T-cell (primary cell): ENCODE results near the gene DFFB. TPM values are rescaled to one million over a fixed set of nuclear protein-coding genes. Genes with fewer than 3 reads are reported as not detected.

Source experiments
- ATAC-seq, 4 experiments: fragments of 200-7000 bp in 3 of 4; fragments of 150-1000 bp in 1 of 4; cut with Tn5 transposase; replicated peaks in 1 of 4; 1 replicate in 3 of 4; 2 replicates in 1 of 4; pipeline ENCODE4 v1.10.0; 2021; ENCODE audit warnings: moderate library complexity in 3 of 4, mild to moderate bottlenecking in 2 of 4, moderate number of reproducible peaks in 1 of 4
- CTCF ChIA-PET, 2 donors: fragments of 300-600 bp; sonication (Branson Sonifier 250); formaldehyde crosslinking; loops; one replicate each; lab custom pipeline; 2022; ENCODE audit warnings: antibody characterized with exemption in 2 of 2; lab: Charles Lee
- POLR2A ChIA-PET, 2 donors: fragments of 300-600 bp; sonication (Branson Sonifier 250); formaldehyde crosslinking; loops; one replicate each; lab custom pipeline; 2022; ENCODE audit warnings: antibody characterized with exemption in 2 of 2; lab: Charles Lee
- DNase-seq, 35 experiments: peaks; one replicate each; pipeline versions ENCODE4 v3.0.0 to v3.0.0-alpha.2; 2013 to 2023
- H3K27ac ChIP-seq: one replicate; pipeline ENCODE4 v1.5.1; 2013; ENCODE audit warnings: low read length
- H3K27me3 ChIP-seq, 2 experiments: replicated peaks in 1 of 2; 1 replicate in 1 of 2; 2 replicates in 1 of 2; pipeline versions ENCODE4 v1.6.1 to v1.7.0; 2013; ENCODE audit warnings: low read length in 1 of 2, mixed read lengths in 1 of 2; ENCODE audit not compliant: control insufficient read depth in 2 of 2, insufficient read depth in 2 of 2; ENCODE audit errors: extremely low read depth in 1 of 2
- H3K36me3 ChIP-seq, 2 donors: 1 replicate in 1 of 2; 2 replicates in 1 of 2; pipeline versions ENCODE4 v1.6.1 to v1.7.0; 2013; ENCODE audit warnings: low read length in 1 of 2; ENCODE audit not compliant: control insufficient read depth in 2 of 2, insufficient read depth in 1 of 2; ENCODE audit errors: extremely low read depth in 1 of 2
- H3K4me1 ChIP-seq, 2 experiments: 1 replicate in 1 of 2; 2 replicates in 1 of 2; pipeline versions ENCODE4 v1.6.1 to v1.7.0; 2013; ENCODE audit warnings: low read length in 2 of 2, mixed read lengths in 1 of 2; ENCODE audit not compliant: insufficient read depth in 2 of 2, control insufficient read depth in 1 of 2; ENCODE audit errors: extremely low read depth in 1 of 2
- H3K4me3 ChIP-seq, 2 donors: 1 replicate in 1 of 2; 2 replicates in 1 of 2; pipeline versions ENCODE4 v1.5.1 to v1.7.0; 2013; ENCODE audit warnings: mild to moderate bottlenecking in 2 of 2, low read length in 1 of 2, moderate library complexity in 1 of 2; ENCODE audit not compliant: control insufficient read depth in 1 of 2; ENCODE audit errors: extremely low read depth in 1 of 2
- H3K9me3 ChIP-seq: 2 replicates; pipeline ENCODE4 v1.7.0; 2013
- H3K27ac Mint-ChIP-seq, 2 donors: one replicate each; pipeline ENCODE4 v1.8.0; 2020 to 2021; ENCODE audit warnings: mild to moderate bottlenecking in 2 of 2, mixed read lengths in 2 of 2
- H3K27me3 Mint-ChIP-seq, 2 donors: one replicate each; pipeline ENCODE4 v1.8.0; 2021 to 2022; ENCODE audit warnings: mixed read lengths in 2 of 2
- H3K36me3 Mint-ChIP-seq: one replicate; pipeline ENCODE4 v1.8.0; 2021; ENCODE audit warnings: mixed read lengths
- H3K4me1 Mint-ChIP-seq, 3 donors: one replicate each; pipeline ENCODE4 v1.8.0; 2020 to 2022; ENCODE audit warnings: mixed read lengths in 3 of 3, mild to moderate bottlenecking in 1 of 3
- H3K4me3 Mint-ChIP-seq, 3 donors: one replicate each; pipeline ENCODE4 v1.8.0; 2020 to 2022; ENCODE audit warnings: mild to moderate bottlenecking in 3 of 3, mixed read lengths in 3 of 3, moderate library complexity in 3 of 3
- H3K9me3 Mint-ChIP-seq, 3 donors: one replicate each; pipeline ENCODE4 v1.8.0; 2020 to 2022; ENCODE audit warnings: mixed read lengths in 3 of 3
- WGBS: methylation state at CpG from one replicate; pipeline ENCODE4 v1.1.5; 2013; ENCODE audit warnings: missing lambda C conversion rate; ENCODE audit not compliant: insufficient coverage; 5-methylcytosine and 5-hydroxymethylcytosine counted together
- total RNA-seq, 35 experiments: library from RNA in 6 of 35; stranded (reverse) in 6 of 35; fragments of 120-200 nt in 1 of 35; gene quantifications; one replicate each; pipeline versions ENCODE4 v1.2.1 to v1.2.4 and lab custom pipeline; 2013 to 2026

The DFFB gene
- total RNA-seq, 5 donors from 2014 or later (not counting 1 experiment from before 2014, with no cell fraction given): 14.9 to 24.1 (median 18.5) TPM

DNA sequence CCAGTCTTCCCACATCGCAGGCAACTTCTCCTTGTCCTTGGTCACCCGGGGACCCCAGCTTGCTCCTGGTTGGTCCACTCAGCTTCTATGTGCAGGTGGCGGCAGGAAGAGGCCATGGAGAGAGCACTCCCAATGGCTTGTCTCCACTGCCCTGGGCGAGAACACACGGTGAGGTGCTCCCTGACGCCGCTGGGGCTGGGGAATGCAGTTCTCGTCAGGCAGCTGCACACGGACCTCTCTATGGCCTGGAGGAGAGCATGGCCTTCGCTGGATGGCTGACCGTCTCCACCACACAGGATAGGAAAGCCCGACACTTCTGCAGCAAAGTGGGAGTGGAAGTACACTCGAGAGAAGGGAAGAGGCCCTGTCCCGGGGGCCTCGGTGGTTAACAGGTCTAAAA lies 31.0 kb downstream of the DFFB start:
- ATAC-seq (no peak), DNase-seq (no peak)
- 92% methylated on average over 15 of the region's 15 CpGs for WGBS
- H3K9me3 Mint-ChIP-seq: no peaks in the 10 kb centered on the region
- no peak overlapping the region for H3K27ac ChIP-seq
- H3K27me3 ChIP-seq: no peaks in the 10 kb centered on the region
- H3K36me3 ChIP-seq: peaks cover 9 to 69% of the 10 kb centered on the region in 2 donors
- CTCF ChIA-PET: no interaction called here
- no peak overlapping the region for H3K4me3 Mint-ChIP-seq
- H3K27me3 Mint-ChIP-seq: no peaks in the 10 kb centered on the region
- H3K36me3 Mint-ChIP-seq: peaks cover 42% of the 10 kb centered on the region
- no peak overlapping the region for H3K27ac Mint-ChIP-seq
- POLR2A ChIA-PET: no interaction called here
- no peaks in the 10 kb centered on the region for H3K9me3 ChIP-seq
- no peak overlapping the region for H3K4me3 ChIP-seq
- peaks cover 0 to 30% (median 21%) of the 10 kb centered on the region in 3 donors for H3K4me1 Mint-ChIP-seq
- peaks cover 0 to 38% of the 10 kb centered on the region in 2 experiments for H3K4me1 ChIP-seq

DNA sequence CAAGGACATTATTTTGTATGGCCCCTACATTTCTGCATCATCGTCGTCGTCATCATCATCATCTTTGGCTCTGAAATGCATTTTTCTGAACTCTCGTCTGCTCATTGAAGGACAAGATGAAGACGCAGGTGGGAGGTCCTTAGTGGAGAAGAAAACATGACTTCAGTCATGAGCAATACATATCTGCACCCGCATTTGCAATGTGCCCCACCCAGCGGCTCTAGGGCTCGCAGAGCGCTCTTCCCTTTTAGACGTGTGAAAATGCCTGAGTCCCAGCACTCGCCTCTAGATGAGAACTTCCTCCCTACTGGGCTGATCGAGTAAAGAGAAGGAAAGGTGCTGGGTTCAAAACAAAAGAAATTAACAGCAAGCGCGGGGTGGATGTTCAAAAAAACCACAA lies 32.7 kb downstream of the DFFB start:
- ChIA-PET CTCF (interaction anchor here in 1 of 2 donors (1.4 to 1.5 kb wide), 2 partner anchors 10 to 33 kb away, joined by 3 read pairs; partner anchors contain the start of genes C1orf174, CEP104 and DFFB), POLR2A (interaction anchor here in 1 of 2 donors (0.5 kb wide), 1 partner anchor 17 kb away, joined by 4 read pairs; no protein-coding TSS in a partner anchor)
- ATAC-seq (peak in 3 of 4 experiments; percentile 51 to 80 (median 63)), DNase-seq (peak in 14 of 35 experiments; percentile 11 to 61 (median 27))
- no peaks in the 10 kb centered on the region for H3K9me3 Mint-ChIP-seq
- Histone ChIP-seq H3K4me3 (no peak overlapping the region), H3K27ac (peak overlapping the region; percentile 45), H3K4me1 (peaks cover 0 to 33% of the 10 kb centered on the region in 2 experiments), H3K36me3 (peaks cover 3 to 60% of the 10 kb centered on the region in 2 donors), H3K27me3 (no peaks in the 10 kb centered on the region), H3K9me3 (no peaks in the 10 kb centered on the region)
- no peaks in the 10 kb centered on the region for H3K27me3 Mint-ChIP-seq
- peak overlapping the region; percentile 81 to 83 for H3K27ac Mint-ChIP-seq
- 84% methylated on average over 5 of the region's 14 CpGs for WGBS
- peaks cover 32% of the 10 kb centered on the region for H3K36me3 Mint-ChIP-seq
- H3K4me3 Mint-ChIP-seq: peak overlapping the region; percentile 39 to 67 (median 67)
- peaks cover 0 to 27% (median 20%) of the 10 kb centered on the region in 3 donors for H3K4me1 Mint-ChIP-seq

GRCh38 chr1:3890389-3891328 lies 33.4 kb downstream of the DFFB start:
- peaks cover 3 to 62% of the 10 kb centered on the region in 2 donors for H3K36me3 ChIP-seq

DNA sequence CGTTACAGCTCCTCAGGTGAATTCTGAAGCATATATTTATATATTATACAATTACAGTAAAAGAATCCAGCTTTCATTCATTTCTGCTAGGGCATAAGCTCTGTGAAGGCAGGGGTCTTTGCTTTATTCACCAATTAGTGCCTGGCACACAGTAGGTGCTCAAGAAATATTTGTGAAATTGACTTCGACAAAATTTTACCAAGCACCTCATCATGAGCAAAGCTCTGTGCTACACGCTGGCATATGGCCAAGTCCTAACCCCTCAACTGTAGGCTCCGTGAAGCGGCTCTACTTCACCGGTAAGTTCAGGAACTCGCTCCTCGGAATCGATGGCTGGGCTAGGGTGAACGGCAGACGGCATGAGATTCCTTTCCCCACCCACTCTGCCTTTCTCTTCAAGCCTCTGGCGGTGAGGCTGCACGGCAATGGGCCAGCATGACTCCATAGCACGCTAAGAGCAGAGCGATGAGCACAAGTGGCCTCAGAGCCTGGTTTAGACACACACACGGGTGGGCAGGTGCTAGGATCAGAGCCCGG lies 34.1 kb downstream of the DFFB start:
- CTCF ChIA-PET: interaction anchor here in 1 of 2 donors (0.7 to 1.5 kb wide), 3 partner anchors 8 to 44 kb away, joined by 3 read pairs; partner anchors contain the start of genes C1orf174, CEP104 and DFFB
- 92% methylated on average over 16 of the region's 17 CpGs for WGBS

More at GRCh38 chr1:3890389-3891328, 33.4 kb downstream of the DFFB start:
- Mint-ChIP-seq H3K9me3 (no peaks in the 10 kb centered on the region), H3K4me1 (peaks cover 0 to 27% (median 20%) of the 10 kb centered on the region in 3 donors), H3K4me3 (peak overlapping the region; percentile 39 to 67 (median 67)), H3K36me3 (peaks cover 34% of the 10 kb centered on the region), H3K27ac (peak overlapping the region; percentile 81 to 83), H3K27me3 (no peaks in the 10 kb centered on the region)
- WGBS: 53% methylated on average over 20 of the region's 26 CpGs
- ATAC-seq: peak in 2 of 4 experiments; percentile 38 to 81
- Histone ChIP-seq H3K4me3 (no peak overlapping the region), H3K4me1 (peaks cover 0 to 33% of the 10 kb centered on the region in 2 experiments), H3K27ac (peak overlapping the region; percentile 45), H3K9me3 (no peaks in the 10 kb centered on the region), H3K27me3 (no peaks in the 10 kb centered on the region)
- CTCF ChIA-PET: interaction anchor here in 1 of 2 donors (0.7 to 1.5 kb wide), 3 partner anchors 9 to 43 kb away, joined by 3 read pairs; partner anchors contain the start of genes C1orf174, CEP104 and DFFB
- peak in 5 of 35 experiments; percentile 10 to 71 (median 17) for DNase-seq
- POLR2A ChIA-PET: interaction anchor here in 1 of 2 donors (0.5 kb wide), 1 partner anchor 18 kb away, joined by 4 read pairs; no protein-coding TSS in a partner anchor

DNA sequence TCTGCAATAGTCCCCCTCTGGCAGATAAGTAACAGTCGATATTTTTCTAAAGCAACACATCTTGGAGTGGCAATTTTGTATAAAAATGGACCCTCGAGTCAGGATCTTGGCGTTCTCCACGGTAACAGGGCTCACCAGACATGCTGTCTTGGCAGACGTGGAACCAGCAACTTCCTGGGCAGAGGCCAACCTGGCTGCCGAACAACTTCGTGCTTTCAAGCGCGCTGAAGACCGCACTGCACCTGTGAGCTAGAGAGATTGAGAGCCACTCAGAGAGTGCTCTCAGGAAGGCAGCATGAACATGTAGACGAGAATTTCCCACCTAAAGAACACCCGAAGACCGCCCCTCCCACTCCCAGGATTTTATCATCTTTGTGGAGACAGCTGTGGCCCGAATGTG lies 35.5 kb downstream of the DFFB start:
- DNase-seq: no peak
- peaks cover 42% of the 10 kb centered on the region for H3K36me3 Mint-ChIP-seq

More for the DNA sequence above, 34.1 kb downstream of the DFFB start:
- H3K27me3 ChIP-seq: no peaks in the 10 kb centered on the region
- ATAC-seq (no peak), DNase-seq (peak in 1 of 35 experiments; percentile 20)
- H3K27me3 Mint-ChIP-seq: no peaks in the 10 kb centered on the region
- H3K27ac Mint-ChIP-seq: peak overlapping the region; percentile 4 to 19
- peaks cover 37% of the 10 kb centered on the region for H3K36me3 Mint-ChIP-seq
- H3K36me3 ChIP-seq: peaks cover 3 to 57% of the 10 kb centered on the region in 2 donors
- POLR2A ChIA-PET: no interaction called here
- H3K9me3 Mint-ChIP-seq: no peaks in the 10 kb centered on the region
- H3K9me3 ChIP-seq: no peaks in the 10 kb centered on the region
- no peak overlapping the region for H3K4me3 Mint-ChIP-seq
- peaks cover 0 to 33% of the 10 kb centered on the region in 2 experiments for H3K4me1 ChIP-seq
- H3K4me1 Mint-ChIP-seq: peaks cover 6 to 31% (median 23%) of the 10 kb centered on the region in 3 donors
- H3K27ac ChIP-seq: peak overlapping the region; percentile 45
- H3K4me3 ChIP-seq: no peak overlapping the region

GRCh38 chr1:3893190-3893589 lies 35.9 kb downstream of the DFFB start:
- ChIA-PET CTCF (no interaction called here), POLR2A (no interaction called here)
- Histone ChIP-seq H3K4me3 (no peak overlapping the region), H3K36me3 (peaks cover 3 to 47% of the 10 kb centered on the region in 2 donors), H3K27me3 (no peaks in the 10 kb centered on the region), H3K27ac (no peak overlapping the region), H3K4me1 (peaks cover 0 to 31% of the 10 kb centered on the region in 2 experiments), H3K9me3 (no peaks in the 10 kb centered on the region)
- Mint-ChIP-seq H3K4me1 (peaks cover 16 to 39% (median 34%) of the 10 kb centered on the region in 3 donors), H3K4me3 (no peak overlapping the region), H3K27me3 (no peaks in the 10 kb centered on the region), H3K36me3 (peaks cover 43% of the 10 kb centered on the region), H3K27ac (no peak overlapping the region), H3K9me3 (peaks cover 4 to 9% (median 4%) of the 10 kb centered on the region in 3 donors)
- no peak for ATAC-seq
- no CpG with 5 or more reads among the region's 5 CpGs for WGBS
- no peak for DNase-seq

More for the DNA sequence above, 35.5 kb downstream of the DFFB start:
- Mint-ChIP-seq H3K27ac (peak overlapping the region in 1 of 2 donors; percentile 14), H3K4me1 (peaks cover 16 to 37% (median 31%) of the 10 kb centered on the region in 3 donors), H3K27me3 (no peaks in the 10 kb centered on the region), H3K4me3 (no peak overlapping the region), H3K9me3 (peaks cover 4 to 7% (median 4%) of the 10 kb centered on the region in 3 donors)
- no peak overlapping the region for H3K4me3 ChIP-seq
- ATAC-seq: no peak
- no peak overlapping the region for H3K27ac ChIP-seq
- peaks cover 0 to 33% of the 10 kb centered on the region in 2 experiments for H3K4me1 ChIP-seq
- ChIA-PET POLR2A (no interaction called here), CTCF (no interaction called here)
- H3K9me3 ChIP-seq: no peaks in the 10 kb centered on the region
- no peaks in the 10 kb centered on the region for H3K27me3 ChIP-seq
- peaks cover 3 to 50% of the 10 kb centered on the region in 2 donors for H3K36me3 ChIP-seq
- 95% methylated on average over 8 of the region's 14 CpGs for WGBS
